HG02840 (cell line): ENCODE results near the gene BACH2.

Source experiments
- ATAC-seq: cut with Tn5 transposase; IDR thresholded peaks from one replicate; pipeline ENCODE4 v1.9.1; 2021; ENCODE audit warnings: mild to moderate bottlenecking, moderate library complexity, moderate number of reproducible peaks; ENCODE audit not compliant: unreplicated experiment, low FRiP score

Gene BACH2

GRCh38 chr6:90008908-90009501, 287.6 kb downstream of the BACH2 start:
- no peak for ATAC-seq

DNA sequence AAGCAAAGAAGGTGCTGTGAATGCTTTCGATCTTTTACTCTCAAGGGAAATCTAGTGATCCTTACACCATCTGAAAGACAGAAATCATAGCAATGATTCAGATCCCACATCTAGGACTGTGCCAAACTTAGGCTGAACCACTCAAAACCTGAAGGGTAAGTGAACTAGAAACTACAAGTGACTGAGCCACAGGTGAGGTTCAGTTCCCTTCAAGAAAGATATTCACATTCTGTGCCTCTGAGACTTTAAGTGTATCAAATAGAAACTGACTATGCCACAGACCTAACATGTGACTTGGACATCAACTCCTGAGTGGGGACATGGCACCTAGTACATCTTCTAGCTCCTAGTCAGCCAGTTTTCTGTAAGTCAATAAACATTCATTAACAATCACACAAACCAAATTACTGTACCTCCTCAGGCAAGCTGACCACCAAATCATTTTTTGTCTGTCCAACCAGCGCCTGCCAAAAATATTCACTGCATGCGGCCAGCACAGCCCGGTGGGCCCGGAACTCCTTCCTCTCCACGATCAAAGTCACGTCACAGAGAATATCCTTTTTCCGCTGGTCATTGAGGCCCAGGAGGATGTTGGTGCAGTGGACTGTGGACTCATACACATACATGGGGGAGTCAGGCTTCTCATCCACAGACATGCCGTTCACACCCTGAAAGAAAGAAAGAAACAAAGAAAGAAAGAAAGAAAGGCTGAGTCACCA, 288.3 kb downstream of the BACH2 start:
- no peak for ATAC-seq

- ATAC-seq, result no peak
These were observed 291.4 kb downstream of the BACH2 start for GRCh38 chr6:90005048-90005827.

GRCh38 chr6:90004511-90004910, 292.1 kb downstream of the BACH2 start:
- ATAC-seq, result no peak

- no peak for ATAC-seq
These were observed 292.7 kb downstream of the BACH2 start for GRCh38 chr6:90003941-90004340.

DNA sequence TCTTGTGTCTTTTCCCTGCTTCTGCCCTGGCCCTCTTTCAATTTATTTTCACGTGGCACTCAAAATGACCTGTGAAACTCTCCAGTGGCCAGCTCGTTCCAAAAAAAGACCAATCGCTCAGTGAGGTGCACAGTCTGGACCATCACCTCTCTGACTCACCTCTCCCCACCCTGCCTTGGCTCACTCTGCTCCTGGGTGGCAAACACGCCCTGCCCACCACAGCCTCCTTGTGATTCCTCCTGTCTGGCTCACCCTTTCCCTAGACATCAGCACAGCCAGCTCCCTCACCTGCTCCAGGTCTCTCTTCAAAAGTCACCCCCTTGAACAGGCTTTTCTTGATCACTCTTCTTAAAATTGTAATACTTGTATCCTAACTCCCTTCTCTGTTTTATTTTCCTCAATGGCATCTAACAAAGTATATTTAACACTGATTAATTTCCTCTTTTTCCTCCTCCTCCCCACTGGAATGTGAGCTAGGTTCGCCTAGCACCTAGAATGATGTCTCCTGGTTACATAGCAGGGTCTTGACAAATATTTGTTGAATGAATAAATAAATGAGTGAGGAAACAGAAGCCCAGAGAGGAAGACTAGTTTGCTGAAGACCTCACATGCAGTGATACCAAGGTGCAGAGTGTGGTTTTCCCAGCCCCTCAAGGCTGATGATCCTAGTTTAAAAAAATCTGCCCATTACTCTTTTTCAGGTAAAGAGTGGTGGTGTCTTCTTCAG, 293.4 kb downstream of the BACH2 start:
- ATAC-seq, result no peak

DNA sequence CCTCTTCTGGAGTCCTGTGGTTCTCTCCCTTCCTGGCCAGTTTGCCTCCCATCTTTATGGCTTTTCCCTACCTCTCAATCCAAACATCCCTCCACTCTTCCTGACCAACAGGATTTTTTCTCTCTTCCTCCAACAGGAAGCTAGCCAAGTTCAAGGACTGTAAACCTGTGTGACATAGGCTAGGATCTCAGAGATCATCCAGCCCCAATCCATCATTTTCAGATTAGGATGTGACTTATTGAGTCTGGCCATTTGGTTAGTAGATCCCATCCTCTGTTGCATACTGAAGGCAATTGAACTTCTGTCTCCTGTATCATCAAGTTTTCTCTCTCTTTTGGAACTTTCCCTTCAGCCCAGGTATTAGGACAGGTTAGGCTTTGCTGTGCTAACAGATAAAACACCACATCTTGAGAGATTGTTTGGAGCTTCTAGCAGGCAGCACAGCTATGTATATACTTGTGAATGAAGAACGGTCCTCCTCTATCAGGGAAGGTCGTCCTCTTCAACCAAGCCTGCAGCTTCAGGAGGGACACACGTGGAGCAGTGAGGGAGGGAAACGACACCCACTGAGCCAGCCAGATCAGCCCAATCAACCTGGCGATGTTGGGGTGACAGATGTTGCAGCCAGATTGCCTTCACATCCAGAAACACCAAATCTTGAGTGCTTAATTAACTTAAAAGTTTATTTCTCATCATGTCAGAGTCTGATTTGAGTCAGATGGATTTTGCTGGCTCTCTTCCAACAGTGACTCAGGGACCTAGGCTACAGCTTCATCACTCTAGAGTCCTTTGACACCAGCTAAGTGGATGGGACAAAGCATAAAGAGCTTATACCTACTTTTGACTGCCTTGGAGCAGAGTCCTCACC, 295.5 kb downstream of the BACH2 start:
- no peak for ATAC-seq

DNA sequence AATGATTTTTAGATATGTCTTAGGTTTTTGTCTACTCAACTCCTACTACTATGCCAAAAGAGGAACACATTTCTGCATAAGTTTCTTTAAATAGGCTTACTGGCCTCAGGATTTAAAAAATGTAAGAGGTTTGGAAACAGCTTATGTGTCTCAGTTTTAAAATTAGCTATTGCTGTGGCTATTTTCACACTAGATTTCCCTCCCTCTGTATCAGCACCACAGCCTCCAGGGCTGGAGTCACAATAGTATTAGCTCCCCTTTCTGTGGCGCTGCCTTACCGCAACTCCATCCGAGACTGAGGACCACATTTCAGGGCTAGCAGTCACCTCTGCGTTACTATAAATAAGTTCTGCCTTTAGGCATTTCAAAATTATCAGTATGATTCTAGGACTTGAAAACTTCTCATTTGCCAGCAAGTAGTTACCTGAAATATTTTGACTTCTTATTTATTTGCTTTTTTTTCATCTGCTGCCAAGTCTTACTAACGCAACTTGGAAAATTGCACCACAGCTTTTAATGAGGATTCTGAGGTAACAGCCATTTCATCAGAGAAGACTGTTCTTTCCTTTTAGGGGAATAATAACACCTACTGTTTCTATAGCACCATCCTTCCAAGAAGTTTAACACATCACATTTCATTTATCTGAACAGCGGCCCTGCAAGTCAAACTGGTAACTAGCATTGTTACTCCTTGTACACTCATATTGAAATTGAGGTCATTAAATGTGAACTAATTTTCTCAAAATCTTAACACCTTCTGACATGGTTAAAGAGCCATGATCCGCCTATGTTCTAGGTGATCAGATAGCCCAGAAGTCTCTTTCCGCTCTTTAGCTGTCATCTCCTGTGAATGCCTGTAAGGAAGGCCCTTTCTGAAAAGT, 296.5 kb downstream of the BACH2 start:
- ATAC-seq, result no peak

- ATAC-seq, result no peak
These were observed 297.5 kb downstream of the BACH2 start for GRCh38 chr6:89999154-89999553.

- no peak for ATAC-seq
These were observed 298.9 kb downstream of the BACH2 start for GRCh38 chr6:89997456-89998445.

- no peak for ATAC-seq
These were observed 303.2 kb downstream of the BACH2 start for GRCh38 chr6:89993411-89993810.

- no peak for ATAC-seq
These were observed 303.8 kb downstream of the BACH2 start for GRCh38 chr6:89992818-89993217.

- ATAC-seq, result no peak
These were observed 306.9 kb downstream of the BACH2 start for GRCh38 chr6:89989742-89990141.

- ATAC-seq, result no peak
These were observed 308.8 kb downstream of the BACH2 start for GRCh38 chr6:89987830-89988229.

DNA sequence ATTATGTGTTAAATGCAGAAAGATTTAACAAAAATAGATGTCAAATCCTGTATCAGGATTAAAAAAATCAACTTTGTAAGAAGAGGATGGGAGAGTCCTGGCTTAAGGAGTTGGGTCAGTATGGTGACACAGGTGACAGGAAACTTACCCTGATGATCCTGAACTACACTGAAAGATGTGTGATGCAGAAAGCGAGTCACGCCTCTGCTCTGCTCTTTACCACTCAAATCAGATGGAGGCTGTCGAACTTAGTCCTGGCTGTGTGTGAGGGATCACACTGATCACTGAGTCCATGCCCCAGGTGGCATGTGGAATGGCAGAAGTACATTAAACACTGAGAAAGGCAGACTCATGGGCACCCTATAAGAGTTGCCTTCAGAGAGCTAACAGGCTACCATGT, 309.5 kb downstream of the BACH2 start:
- ATAC-seq, result no peak

DNA sequence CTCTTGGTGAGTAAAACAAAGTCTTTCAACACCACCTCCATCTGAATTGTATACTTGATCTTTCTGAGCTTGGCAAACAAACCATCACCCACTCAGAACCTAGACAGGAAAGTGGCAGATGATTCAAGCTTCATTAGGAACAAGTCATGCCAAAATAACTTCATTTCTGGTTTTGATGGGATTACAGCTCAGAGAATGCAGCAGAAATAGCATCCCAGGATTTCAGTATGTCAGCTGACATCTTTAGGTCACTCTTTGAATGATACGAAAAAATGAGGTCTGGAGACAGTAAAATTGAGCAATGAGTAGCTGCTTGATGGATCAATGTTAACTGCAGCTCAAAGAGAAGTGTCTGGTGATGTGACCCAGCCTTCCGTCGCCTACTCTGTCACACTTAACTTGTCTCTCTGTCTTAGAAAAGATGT, 310.0 kb downstream of the BACH2 start:
- ATAC-seq, result no peak

DNA sequence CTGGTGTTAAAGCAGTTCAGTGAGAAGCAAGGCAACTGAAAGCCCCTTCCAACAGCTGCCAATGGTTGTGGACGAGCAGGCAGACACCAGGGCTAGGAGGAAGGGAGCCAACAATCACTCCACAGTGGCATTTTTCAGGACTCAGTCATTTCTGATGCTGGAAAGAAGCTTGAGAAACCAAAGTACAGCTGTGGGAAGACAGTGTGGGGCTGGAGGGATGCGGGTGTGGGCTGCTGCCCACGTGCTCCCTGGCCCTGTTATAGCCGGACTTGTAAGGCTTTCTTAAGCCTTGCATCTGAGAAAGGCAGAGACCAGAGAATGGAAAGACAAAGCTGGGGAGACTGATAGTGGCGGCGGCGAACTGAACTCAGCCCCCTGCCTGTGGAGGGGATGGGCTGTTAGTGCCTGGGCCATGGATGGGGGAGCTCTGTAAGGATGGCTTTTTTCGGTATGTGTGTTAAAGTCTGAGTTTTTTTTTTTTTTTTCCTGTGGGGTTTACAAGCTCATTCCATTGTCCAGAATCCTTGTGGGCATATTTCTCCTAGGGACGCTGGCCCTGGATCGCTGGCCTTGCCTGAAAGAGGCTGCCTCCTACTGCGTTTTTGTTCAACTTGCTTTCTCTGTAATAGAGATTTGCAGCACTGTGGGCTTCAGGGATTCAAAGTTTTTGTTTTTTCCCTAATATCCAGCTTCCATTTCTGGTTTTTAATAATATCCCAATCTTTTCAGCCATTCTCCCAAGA, 310.7 kb downstream of the BACH2 start:
- no peak for ATAC-seq
